BJ (cell line): Measurements from ENCODE around the gene VLDLR. TPM values are rescaled to one million over a fixed set of nuclear protein-coding genes. Genes with fewer than 3 reads are reported as not detected.

Source experiments
- CTCF ChIA-PET: fragments of 350-600 bp; formaldehyde crosslinking; extraction: SDS; loops from one replicate; lab custom pipeline; 2021; ENCODE audit warnings: antibody characterized with exemption, inconsistent platforms; lab: Yijun Ruan, JAX
- POLR2A ChIA-PET: fragments of 300-600 bp; sonication (Branson Sonifier 250); formaldehyde crosslinking; extraction: SDS; loops from one replicate; lab custom pipeline; 2021; ENCODE audit warnings: antibody characterized with exemption; lab: Charles Lee
- DNase-seq: peaks from one replicate; pipeline ENCODE4 v3.0.0-alpha.2; 2011; ENCODE audit warnings: low read depth
- H3K27me3 ChIP-seq: 2 replicates; pipeline ENCODE4 v1.6.0; 2011; ENCODE audit warnings: low read length; ENCODE audit not compliant: control insufficient read depth, insufficient read depth
- H3K36me3 ChIP-seq: 2 replicates; pipeline ENCODE4 v1.5.1; 2011; ENCODE audit warnings: low read length; ENCODE audit not compliant: control insufficient read depth, insufficient read depth
- H3K4me3 ChIP-seq: 2 replicates; pipeline ENCODE4 v1.5.1; 2011; ENCODE audit warnings: low read depth, mild to moderate bottlenecking, control low read depth, low read length
- polyA plus RNA-seq: library from polyadenylated mRNA; depleted of rRNA; stranded (reverse); fragments of >200 nt; gene quantifications from 2 replicates; pipeline ENCODE4 v1.2.3, GENCODE V29; 2011
- TF ChIP-seq, protein P1 (sequence below): IDR thresholded peaks from 2 replicates; pipeline ENCODE4 v1.5.1; 2011; ENCODE audit warnings: low read depth, mild to moderate bottlenecking, control low read depth, inconsistent platforms, low read length, moderate library complexity; ENCODE audit not compliant: insufficient read depth

Gene VLDLR
- polyA plus RNA-seq, 1 experiment: 34.4 TPM

DNA sequence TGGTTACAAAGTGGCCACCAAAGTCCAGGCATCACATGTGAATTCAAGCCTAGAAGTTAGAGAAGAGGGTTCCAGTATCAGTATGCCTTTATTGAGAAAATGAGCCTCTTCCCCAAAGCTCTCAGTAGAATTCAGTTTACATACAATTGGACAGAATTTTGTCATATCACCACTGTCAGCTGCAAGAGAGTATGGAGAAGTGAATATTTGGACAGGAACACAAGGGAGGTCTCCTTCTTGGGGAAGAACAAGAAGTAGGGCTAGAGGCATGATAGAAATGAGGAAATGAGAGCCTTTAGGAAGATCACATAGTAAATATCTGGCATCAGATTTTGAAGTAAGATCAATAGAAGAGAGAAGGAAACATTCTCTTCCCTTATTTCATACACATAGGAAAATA lies 27.8 kb upstream of the VLDLR start:
- H3K4me3 ChIP-seq: no peak overlapping the region

DNA sequence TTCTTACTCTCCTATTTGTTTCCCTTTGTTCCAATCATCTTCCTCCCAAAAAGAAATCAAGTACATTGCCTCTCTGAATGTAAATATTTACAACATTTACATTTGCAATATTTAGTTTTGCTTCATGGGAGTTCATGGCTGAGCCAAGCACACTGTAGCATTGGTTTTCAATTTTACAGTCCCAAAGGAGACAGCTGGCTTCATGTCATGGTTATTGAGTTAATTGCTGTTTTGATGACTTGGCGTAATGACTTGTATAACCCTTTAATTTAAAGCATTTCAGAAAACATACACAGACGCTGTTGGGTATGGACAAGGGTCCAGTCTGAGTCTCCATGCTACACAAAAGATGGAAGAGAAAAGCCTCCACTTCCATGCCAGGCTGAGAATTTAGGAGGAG lies 25.6 kb upstream of the VLDLR start:
- POLR2A ChIA-PET: no interaction called here
- no peak for DNase-seq
- Histone ChIP-seq H3K36me3 (no peaks in the 10 kb centered on the region), H3K4me3 (no peak overlapping the region), H3K27me3 (no peaks in the 10 kb centered on the region; the same call in 1 of the 2 replicates)
- TF ChIP-seq, protein P1, sequence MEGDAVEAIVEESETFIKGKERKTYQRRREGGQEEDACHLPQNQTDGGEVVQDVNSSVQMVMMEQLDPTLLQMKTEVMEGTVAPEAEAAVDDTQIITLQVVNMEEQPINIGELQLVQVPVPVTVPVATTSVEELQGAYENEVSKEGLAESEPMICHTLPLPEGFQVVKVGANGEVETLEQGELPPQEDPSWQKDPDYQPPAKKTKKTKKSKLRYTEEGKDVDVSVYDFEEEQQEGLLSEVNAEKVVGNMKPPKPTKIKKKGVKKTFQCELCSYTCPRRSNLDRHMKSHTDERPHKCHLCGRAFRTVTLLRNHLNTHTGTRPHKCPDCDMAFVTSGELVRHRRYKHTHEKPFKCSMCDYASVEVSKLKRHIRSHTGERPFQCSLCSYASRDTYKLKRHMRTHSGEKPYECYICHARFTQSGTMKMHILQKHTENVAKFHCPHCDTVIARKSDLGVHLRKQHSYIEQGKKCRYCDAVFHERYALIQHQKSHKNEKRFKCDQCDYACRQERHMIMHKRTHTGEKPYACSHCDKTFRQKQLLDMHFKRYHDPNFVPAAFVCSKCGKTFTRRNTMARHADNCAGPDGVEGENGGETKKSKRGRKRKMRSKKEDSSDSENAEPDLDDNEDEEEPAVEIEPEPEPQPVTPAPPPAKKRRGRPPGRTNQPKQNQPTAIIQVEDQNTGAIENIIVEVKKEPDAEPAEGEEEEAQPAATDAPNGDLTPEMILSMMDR: no peak
- CTCF ChIA-PET: interaction anchor here (1.4 kb wide), 1 partner anchor 9 kb away, joined by 3 read pairs; no protein-coding TSS in a partner anchor

More for the DNA sequence above, 27.8 kb upstream of the VLDLR start:
- POLR2A ChIA-PET: no interaction called here
- TF ChIP-seq, protein P1: no peak
- DNase-seq: no peak
- Histone ChIP-seq H3K27me3 (no peaks in the 10 kb centered on the region; the same call in 1 of the 2 replicates), H3K36me3 (no peaks in the 10 kb centered on the region)
- CTCF ChIA-PET: interaction anchor here (1.6 kb wide), 1 partner anchor 11 kb away, joined by 3 read pairs; no protein-coding TSS in a partner anchor

DNA sequence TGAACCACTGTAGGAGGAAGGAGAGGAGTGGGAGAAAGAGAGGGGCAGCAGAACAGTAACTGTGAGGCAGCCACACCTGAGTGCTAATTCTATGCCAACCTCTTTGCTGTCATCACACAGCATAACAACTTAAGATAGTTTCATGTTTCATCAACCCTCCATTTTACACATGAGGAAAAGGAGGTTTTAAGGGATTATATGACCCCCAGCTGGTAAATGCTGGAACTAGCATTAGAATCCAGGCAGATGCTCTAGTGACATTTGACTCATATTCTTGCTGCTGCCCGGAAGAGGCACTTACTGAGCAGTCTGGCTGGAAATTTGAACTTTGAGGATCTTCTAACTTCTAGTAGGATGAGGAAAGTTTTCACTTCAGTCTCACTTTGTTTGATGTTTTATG lies 24.1 kb upstream of the VLDLR start:
- ChIA-PET CTCF (interaction anchor here (0.7 kb wide), 1 partner anchor 8 kb away, joined by 3 read pairs; no protein-coding TSS in a partner anchor), POLR2A (no interaction called here)
- no peak for DNase-seq
- Histone ChIP-seq H3K27me3 (no peaks in the 10 kb centered on the region; the same call in 1 of the 2 replicates), H3K4me3 (no peak overlapping the region), H3K36me3 (no peaks in the 10 kb centered on the region)
- TF ChIP-seq, protein P1: no peak

DNA sequence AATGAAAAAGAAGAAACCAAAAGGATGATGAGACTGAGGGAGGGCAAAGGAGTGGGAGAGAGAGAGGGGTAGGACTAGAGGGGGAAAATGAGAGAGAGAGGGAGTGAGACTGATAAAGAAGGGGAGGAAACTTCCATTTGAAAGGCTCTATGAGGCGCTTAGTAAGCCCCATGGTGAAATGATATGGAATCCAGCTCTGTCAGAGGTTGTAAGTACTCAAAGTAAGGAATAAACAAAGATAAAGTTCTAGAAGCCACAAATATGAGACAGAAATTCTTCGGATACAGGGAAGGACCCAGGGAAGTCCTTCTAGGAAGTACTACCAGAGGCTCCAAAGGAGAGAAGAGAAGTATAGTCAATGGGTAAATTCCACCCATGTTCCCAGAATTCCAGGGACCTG lies 21.7 kb upstream of the VLDLR start:
- ChIA-PET CTCF (interaction anchor here (1.1 kb wide), 1 partner anchor 62 kb away, joined by 3 read pairs; no protein-coding TSS in a partner anchor), POLR2A (no interaction called here)
- DNase-seq: no peak
- H3K27me3 ChIP-seq: no peaks in the 10 kb centered on the region; the same call in 1 of the 2 replicates
- TF ChIP-seq, protein P1: no peak
- H3K36me3 ChIP-seq: no peaks in the 10 kb centered on the region
- H3K4me3 ChIP-seq: no peak overlapping the region

DNA sequence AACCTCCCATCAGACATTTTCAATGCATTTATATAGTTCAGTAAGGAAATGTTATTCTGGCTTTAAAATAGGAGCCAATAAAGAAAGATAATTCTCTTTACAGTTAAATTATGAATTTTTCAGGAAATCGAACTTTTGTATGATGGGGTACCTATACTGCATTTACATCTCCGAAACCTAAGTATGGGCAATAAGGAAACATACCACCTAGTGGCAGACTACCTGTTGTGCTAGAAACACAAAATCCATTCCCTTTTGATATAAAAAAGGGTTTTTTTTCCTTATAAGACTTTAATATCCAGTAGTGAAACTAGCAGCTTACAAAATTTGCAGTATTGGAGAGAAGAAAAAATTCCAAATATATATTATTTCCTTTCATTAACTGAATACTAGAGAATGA lies 21.3 kb upstream of the VLDLR start:
- TF ChIP-seq, protein P1: no peak
- CTCF ChIA-PET: interaction anchor here (1.1 kb wide), 1 partner anchor 62 kb away, joined by 3 read pairs; no protein-coding TSS in a partner anchor
- DNase-seq: no peak
- POLR2A ChIA-PET: no interaction called here
- Histone ChIP-seq H3K4me3 (no peak overlapping the region), H3K27me3 (no peaks in the 10 kb centered on the region; the same call in 1 of the 2 replicates), H3K36me3 (no peaks in the 10 kb centered on the region)
